Measurements from ENCODE around the gene IYD. TPM values are rescaled to one million over a fixed set of nuclear protein-coding genes. Genes with fewer than 3 reads are reported as not detected.

IYD gene
- total and polyA plus RNA-seq, 10 of the 15 experiments (the other 5 are each of a cell fraction or from before 2014, with no cell fraction given), result 0.07 TPM; not detected in 9

DNA sequence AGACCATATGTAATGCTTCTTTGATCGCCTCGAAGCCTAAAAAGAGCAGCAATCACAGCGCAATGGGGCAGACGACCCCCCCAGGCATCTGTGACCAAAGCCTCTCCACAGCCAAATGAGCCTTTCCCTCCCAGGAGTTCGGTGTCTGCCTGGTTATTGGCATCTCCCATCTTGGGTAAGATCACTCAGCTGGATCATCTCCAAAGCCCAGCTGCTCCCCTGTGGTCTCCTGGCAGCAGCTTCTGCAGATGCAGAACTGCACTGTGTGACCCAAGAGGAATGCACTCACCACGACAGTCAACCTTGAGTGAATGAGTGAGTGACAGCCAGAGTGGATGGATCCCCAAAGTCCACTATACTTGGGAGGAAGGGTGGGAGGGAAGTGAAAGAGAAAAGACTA lies 44.8 kb upstream of the IYD start:
- ChIA-PET POLR2A (no interaction called here), CTCF (no interaction called here), RAD21 (ENCODE audit: unreplicated experiment) (no interaction called here), SMC1A (ENCODE audit: uncharacterized antibody, unreplicated experiment) (no interaction called here)
- Histone ChIP-seq H2AFZ (ENCODE audit: control insufficient read depth, low read depth, low read length) (no peak overlapping the region), H3K27ac (ENCODE audit: control insufficient read depth, insufficient read depth) (no peak overlapping the region), H3K36me3 (ENCODE audit: control insufficient read depth in 2 of 2, insufficient read depth in 2 of 2, low read length in 1 of 2) (no peaks in the 10 kb centered on the region), H3K79me2 (ENCODE audit: control insufficient read depth, insufficient read depth, low read length) (no peaks in the 10 kb centered on the region), H3K9me3 (replicated peaks; ENCODE audit: control insufficient read depth, insufficient read depth, low read length) (no peaks in the 10 kb centered on the region), H3K27me3 (replicated peaks in 1 of 2; ENCODE audit: control insufficient read depth in 2 of 2, insufficient read depth in 2 of 2, low read length in 1 of 2) (peaks cover 0 to 5% of the 10 kb centered on the region in 2 experiments; a peak in 2 of 4 replicates), H3K4me2 (ENCODE audit: control insufficient read depth, insufficient read depth) (no peak overlapping the region), H4K20me1 (ENCODE audit: control insufficient read depth, insufficient read depth) (no peaks in the 10 kb centered on the region), H3K4me3 (no peak overlapping the region), H3K9ac (ENCODE audit: control insufficient read depth, insufficient read depth, low read length) (no peak overlapping the region), H3K4me1 (ENCODE audit: control insufficient read depth, insufficient read depth, low read length) (no peaks in the 10 kb centered on the region)
- 22% methylated on average over 6 of the region's 6 CpGs for WGBS (ENCODE audit: insufficient coverage, insufficient replicate concordance, low lambda C conversion rate, missing lambda C conversion rate)
- in situ Hi-C loops (cut with MboI) (no loop called here), intact Hi-C loops (cut with micrococcal nuclease; ENCODE audit: unreplicated experiment) (no loop called here)
- FAIRE-seq (no peak), ATAC-seq (no peak), DNase-seq (ENCODE audit: low read depth, low spot score) (no peak)
- BruUV-seq (replicated peaks), result no TSS peak
- TF ChIP-seq CBX5 (IDR thresholded peaks at IDR 0.05; ENCODE audit: low read depth) (no peak), RELB (IDR thresholded peaks at IDR 0.05; ENCODE audit: low read depth) (no peak), BCL3 (IDR thresholded peaks at IDR 0.05; ENCODE audit: borderline replicate concordance, insufficient read depth, low read depth, low read length, poor library complexity, severe bottlenecking) (no peak), BHLHE40 (IDR thresholded peaks at IDR 0.05; ENCODE audit: borderline replicate concordance in 1 of 2, low read depth in 2 of 2, low read length in 1 of 2) (no peak), ATF3 (IDR thresholded peaks at IDR 0.05; ENCODE audit: borderline replicate concordance, extremely low read depth, low read depth, low read length) (no peak), TARDBP (IDR thresholded peaks at IDR 0.05; ENCODE audit: borderline replicate concordance) (no peak), PKNOX1 (IDR thresholded peaks at IDR 0.05) (no peak), E4F1 (IDR thresholded peaks at IDR 0.05; ENCODE audit: borderline replicate concordance, partially characterized antibody) (no peak)
- TF ChIP-seq, protein P1, sequence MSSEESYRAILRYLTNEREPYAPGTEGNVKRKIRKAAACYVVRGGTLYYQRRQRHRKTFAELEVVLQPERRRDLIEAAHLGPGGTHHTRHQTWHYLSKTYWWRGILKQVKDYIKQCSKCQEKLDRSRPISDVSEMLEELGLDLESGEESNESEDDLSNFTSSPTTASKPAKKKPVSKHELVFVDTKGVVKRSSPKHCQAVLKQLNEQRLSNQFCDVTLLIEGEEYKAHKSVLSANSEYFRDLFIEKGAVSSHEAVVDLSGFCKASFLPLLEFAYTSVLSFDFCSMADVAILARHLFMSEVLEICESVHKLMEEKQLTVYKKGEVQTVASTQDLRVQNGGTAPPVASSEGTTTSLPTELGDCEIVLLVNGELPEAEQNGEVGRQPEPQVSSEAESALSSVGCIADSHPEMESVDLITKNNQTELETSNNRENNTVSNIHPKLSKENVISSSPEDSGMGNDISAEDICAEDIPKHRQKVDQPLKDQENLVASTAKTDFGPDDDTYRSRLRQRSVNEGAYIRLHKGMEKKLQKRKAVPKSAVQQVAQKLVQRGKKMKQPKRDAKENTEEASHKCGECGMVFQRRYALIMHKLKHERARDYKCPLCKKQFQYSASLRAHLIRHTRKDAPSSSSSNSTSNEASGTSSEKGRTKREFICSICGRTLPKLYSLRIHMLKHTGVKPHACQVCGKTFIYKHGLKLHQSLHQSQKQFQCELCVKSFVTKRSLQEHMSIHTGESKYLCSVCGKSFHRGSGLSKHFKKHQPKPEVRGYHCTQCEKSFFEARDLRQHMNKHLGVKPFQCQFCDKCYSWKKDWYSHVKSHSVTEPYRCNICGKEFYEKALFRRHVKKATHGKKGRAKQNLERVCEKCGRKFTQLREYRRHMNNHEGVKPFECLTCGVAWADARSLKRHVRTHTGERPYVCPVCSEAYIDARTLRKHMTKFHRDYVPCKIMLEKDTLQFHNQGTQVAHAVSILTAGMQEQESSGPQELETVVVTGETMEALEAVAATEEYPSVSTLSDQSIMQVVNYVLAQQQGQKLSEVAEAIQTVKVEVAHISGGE (CRISPR knock-in tag; IDR thresholded peaks at IDR 0.05), result no peak
